Muscle of back (tissue), 11 donors: ENCODE results near the gene AP2A1. TPM values are rescaled to one million over a fixed set of nuclear protein-coding genes. Genes with fewer than 3 reads are reported as not detected.
A peak's percentile ranks its signal among the peaks of the same experiment; 100 is the strongest.

Source experiments
- DNase-seq, 3 donors: peaks; one replicate each; pipeline versions ENCODE4 v3.0.0 to v3.0.0-alpha.2; 2013
- polyA plus RNA-seq, 10 donors: library from polyadenylated mRNA; unstranded; fragments of 120-200 nt; gene quantifications; one replicate each; pipeline ENCODE4 v1.2.1, GENCODE V29; 2013; ENCODE audit not compliant: insufficient read length in 10 of 10

The AP2A1 gene
- polyA plus RNA-seq, 10 donors, result 47.9 to 61.1 (median 54.5) TPM

DNA sequence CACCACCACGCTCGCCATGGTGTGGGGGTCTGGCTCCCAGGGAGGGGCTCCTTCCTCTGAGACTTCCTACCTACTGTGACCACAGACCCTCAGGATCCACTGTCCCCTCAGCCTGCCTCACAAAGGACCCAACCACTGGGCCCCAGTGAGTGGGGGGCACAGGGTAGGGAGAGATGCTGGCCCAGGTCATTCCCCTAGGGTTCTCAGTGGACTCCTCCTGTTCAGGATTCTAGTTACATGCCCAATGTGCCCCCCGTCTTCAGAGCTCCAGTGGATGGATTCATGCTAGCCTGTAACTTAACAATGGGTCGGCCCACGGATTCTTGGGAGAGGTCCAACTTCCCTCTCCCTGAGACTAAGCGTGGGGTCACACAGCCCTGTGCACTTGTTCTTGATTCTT is 3.6 kb upstream of the AP2A1 start, which contains the start of gene TSKS:
Gene TSKS, minus strand, starts transcription at position 77 of the 400 bp plus-strand sequence. Its CDS starts 59 bp downstream, at position 18.
- DNase-seq, result no peak

DNA sequence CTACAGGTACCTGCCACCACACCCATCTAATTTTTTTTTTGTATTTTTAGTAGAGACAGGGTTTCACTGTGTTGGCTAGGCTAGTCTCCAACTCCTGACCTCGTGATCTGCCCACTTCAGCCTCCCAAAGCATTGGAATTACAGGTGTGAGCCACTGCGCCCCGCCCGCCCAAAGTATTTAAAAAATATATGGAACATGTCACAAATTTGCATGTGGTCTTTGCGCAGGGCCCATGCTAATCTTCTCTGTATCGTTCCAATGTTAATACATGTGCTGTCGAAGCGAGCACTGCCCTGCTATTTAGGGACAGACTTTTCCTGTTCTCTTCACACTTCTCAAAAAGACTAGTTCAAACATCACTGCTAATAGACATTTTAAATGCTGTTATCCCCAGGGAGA is 2.5 kb upstream of the AP2A1 start:
- no peak for DNase-seq

DNA sequence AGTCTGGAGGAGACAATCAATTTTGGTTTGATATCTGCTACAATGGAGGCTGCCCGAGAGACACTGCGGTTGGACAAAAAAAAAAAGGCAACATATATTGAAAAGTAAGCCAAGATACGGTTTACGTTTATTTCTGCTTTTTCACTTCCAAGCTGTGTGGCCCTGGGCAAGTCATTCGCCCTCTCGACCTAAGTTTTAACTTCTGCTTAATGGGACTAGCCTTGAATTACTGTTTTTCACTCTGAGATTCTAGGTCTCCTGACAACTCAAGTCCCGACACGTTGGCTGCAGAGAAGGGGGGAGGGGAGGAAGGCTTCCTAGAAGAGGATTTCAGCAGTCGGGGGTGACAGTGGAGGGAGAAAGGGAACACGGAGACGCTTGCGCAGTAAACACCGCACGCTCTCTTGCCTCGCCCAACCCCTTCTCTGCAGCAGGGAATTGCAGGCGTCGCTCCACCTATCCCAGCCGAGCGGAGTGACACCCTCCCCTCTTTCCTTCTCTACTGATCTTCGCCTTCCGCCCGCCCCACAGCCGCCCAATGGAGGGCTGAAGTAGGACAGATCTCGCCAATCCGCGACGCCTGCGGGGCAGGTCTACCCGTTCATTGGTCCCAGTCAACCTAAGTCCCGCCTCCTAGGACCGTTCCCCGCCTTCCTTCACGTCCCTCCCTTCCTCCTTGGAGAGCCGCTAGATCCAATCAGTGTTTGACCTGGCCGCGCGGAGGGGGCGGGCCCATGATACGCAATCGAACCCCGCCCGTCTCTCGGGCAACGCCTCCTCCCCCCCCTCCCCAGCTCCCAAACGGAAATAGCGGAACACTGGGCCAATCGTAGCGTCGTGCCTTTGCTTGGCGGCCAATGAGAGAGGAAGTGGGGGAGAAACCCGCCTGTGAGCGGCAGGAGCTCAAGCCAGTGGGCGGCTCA is 533 bp upstream of the AP2A1 start:
- peak; percentile 100 for DNase-seq

DNA sequence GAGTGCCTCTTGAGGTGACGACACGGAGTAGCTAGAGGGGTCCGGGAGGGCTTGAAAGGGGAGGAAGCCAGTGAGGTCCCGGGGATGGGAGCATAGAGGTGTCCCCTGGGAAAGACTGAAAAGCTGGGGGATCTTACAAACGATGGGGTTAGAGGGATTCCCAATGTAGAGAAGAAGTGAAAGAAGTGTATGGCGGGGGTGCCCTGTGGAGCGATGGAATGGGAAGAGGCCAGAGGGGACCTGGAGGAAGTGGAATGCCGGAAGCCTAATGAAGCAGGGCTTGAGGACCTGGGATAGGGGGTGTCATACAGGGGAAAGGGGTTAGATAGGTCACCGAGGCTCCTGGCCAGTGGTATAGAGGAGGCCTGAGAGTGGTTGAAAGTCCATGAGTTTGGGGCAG is 580 bp downstream of the AP2A1 start:
- DNase-seq, result no peak

DNA sequence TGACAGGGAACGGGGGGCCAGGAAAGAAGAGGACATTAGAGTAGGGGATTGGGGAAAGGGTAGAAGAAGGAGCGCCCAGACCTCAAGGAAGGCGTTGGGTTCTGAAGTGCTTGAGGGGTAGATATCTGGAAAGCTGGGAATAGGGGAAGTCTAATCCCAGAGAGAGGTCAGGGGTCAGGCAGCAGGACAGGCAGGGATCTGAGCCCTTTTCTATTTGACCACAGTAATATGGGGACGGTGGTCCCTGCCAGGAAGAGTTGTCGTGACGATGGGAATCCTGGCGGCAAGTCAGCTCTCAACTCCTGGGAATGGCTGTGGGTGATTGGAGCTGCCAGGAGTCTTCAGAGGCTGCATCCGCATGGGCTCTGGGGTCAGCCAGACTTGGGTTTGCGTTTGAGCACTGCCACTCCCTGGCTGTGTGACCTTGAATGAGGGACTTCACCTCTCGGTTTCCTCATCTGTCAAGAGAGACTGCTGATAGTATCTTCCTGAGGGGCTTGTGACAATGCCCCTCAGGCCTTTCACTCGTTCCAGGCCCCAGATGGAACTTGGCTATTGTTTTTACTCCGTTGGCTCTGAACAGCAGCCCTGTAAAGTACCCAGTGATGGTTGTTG is 1.3 kb downstream of the AP2A1 start:
- no peak for DNase-seq

DNA sequence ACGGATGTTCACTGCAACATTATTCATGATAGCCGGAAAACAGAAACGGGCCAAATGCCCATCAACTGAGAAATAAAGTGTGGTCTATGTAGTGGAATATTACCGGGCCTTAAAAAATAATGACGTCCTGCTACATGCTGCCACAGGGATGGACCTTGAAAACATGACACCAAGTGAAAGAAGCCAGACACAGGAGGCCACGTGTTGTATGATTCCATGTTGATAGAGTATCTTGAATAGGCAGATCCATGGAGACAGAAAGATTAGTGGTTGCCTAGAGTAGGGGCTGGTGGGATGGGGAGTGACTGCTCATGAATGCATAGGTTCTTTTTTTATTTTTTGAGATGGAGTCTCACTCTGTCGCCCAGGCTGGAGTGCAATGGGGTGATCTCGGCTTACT is 3.7 kb downstream of the AP2A1 start:
- no peak for DNase-seq

DNA sequence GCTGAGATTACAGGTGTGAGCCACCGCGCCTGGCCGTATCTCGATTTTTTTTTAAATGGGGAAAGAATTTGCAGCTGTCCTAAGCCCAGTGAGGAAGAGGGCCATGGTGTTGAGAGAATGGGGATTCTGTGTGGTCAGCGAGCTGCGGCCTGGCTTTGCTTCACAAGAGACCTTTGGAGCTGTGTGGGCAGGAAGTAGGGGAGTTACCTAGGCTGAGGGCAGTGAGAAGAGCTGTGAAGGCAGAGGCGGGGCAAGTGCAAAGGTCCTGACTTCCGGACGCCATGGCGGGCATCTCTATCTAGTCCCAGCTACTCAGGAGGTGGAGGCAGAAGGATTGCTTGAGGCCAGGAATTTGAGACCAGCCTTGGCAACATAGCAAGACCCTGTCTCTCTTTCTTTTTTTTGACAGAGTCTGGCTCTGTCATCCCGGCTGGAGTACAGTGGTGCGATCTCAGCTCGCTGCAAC is 4.9 kb downstream of the AP2A1 start:
- DNase-seq, result no peak

DNA sequence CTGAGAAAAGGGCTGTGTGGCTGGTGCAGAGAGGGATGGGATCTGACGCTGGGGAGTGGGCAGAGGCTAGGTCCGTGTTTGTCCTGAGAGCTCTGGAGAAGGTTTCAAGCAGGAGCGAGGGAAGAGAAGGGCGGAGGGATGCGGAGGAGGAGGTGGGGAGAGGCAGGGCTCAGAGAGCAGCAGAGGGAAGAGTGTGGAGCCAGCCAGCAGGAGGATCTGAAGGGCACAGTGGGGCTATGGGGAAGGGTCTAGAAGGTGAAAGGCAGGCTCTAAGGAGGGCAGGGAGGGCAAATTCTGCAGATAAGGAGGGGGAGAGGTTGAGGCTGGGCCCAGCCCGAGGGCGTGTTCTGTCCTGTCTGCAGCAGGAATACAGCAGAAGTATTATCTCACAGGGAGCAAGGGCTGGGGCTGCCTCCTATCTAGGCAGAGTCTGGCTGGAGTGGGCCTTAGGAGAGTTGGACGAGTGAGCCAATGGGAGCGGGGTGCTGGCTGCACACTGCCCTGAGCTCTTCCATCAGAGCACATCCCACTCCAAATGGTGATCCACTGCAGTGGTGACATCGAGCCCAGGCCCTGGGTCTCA is 6.1 kb downstream of the AP2A1 start:
- no peak for DNase-seq

DNA sequence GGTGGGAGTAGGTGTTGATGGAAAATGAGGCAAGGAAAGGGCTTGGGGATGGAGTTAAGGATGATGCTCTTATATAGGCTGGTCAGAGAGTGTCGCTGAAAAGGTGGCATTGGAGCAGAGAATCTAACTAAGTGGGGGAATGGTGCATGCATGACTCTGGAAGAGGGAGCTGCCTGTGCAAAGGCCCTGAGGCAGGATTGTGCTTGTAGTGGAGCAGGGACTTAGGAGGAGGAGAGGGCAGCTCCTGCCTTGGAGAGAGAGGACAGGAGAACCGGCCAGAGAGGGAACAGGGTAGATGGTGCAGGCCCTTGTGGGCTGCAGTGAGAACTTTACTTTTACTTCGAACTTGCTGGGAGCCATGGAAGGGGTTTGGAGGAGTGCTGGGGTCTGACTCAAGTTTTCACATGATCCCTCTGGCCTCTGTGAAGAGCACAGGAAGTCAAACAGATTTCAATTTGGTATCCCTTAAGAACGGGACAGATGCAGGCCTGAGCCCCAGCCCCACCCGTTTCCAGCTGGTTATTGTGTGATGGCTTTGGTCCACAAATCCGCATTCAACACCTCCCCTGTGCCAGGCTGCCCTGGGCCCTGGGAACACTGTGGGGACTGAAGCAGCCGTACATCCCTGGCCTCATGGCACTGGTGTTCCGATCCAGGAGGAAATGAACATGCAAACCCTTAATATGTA is 7.0 kb downstream of the AP2A1 start:
- no peak for DNase-seq

DNA sequence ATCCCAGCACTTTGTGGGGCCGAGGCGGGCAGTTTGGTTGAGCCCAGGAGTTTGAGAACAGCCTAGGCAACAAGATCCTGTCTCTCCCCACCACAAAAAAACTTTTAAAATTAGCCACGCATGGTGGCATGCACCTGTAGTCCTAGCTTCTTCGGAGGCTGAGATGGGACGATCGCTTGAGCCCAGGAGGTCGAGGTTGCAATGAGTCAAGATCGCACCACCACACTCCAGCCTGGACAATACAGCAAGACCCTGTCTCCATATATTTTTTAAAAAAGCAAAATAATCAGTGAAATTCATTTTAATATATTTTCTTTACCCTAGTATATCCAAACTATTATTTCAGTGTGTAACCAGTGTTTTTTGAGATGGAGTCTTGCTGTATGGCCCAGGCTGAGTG is 8.2 kb downstream of the AP2A1 start:
- DNase-seq, result no peak

DNA sequence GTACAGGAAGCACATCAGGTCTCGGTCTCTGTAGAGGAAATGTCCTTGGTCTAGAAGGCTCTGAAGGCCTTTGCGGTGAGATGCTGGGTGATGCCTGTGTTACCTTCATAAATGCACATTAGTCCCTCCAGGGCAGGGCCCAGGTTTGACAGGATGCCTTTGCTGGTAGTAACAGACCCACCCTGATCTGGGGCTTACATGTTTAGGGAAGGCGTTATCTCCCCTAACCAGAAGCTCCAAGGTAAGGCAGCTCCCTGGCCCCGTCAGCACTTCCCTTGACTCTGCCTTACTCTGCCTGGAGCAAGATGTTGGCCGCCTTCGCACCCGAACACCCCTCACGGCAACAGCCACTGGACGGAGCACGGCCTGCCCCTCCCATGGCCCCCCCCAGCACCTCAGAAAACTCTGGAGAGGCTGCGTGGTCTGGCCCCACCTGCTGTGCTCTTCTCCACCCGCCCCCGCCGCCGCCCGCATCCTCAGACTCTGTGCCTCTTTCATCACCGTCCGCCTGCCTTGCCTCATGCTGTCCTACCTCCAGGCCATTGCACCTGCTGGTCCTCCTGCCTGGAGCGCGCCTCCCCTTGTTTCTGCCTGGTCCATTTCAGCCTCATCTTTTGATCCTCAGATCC is 9.1 kb downstream of the AP2A1 start:
- no peak for DNase-seq

DNA sequence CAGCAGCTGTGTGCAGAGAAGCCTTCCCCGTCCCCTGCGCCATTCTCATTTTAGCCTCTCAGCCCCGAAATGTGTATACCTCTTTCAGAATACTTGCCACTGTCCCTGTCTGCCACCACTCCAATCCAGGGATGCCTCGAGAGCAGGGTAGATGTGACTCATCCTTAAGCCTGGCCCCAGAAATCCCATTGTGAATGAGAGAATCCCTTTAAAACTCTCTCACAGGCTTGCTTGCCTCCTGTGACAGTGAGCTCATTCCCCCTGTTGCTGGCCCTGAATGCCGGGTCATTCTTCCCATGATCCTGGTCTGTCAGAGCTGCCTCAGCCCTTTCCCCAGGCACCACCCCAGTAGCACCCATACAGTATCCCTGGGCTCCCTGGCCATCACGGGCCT is 9.6 kb downstream of the AP2A1 start:
- no peak for DNase-seq

DNA sequence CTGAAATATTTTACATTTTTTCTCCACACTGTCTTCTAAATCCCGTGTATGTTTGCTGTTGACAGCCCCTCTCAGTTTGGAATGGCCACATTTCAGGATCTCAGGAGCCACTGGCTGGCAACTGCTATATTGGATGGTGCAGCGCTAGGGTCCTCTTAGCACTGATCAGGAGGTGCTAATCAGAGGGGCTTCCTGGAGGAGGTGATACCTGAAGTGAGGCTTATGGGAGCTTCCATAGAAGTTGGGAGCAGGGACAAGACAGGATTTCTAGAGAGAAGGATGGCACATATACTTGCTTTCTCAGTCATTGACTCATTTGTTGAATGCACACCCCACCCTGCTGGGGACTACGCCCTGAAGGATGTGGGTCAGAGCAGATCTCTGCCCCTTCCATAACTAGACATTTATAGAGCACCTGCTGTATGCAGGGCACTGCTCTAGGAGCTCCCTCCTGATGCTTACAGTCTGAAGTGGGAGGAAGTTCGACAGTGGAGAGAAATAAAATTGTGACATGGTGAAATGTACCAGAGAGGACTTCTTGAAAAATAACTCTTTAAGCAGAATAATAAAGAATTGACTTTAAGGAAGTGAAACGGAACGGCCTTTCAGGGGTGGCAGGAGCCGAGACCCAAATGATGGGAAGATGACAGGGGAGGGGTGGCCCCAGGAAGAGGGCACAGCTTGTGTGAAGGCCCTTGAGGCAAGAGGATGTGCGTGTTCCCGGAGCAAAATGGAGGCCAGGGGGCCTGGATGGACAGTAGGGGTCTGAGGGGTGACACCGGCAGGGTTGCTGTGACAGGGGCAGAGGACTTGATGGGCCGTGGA is 13.1 kb downstream of the AP2A1 start:
- no peak for DNase-seq

DNA sequence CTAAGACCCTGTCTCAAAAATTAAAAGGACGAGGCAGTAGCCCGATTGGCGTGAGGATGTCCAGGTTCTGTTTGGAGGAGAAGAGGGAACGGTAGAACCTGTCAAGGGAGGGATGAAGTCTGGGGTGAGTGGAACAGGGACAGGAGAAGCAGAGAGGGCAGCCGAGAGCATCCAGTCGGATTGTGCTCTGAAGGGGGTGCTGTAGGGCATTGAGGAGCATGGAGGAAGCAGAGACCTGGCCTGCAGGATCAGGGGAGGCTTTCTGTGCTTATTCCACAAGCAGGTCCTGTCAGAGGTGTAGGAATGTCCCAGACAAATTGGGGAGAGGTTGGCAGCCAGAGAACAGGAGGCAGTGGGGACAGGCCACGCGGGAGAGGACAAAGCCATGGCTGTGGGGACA is 14.1 kb downstream of the AP2A1 start:
- DNase-seq, result no peak

DNA sequence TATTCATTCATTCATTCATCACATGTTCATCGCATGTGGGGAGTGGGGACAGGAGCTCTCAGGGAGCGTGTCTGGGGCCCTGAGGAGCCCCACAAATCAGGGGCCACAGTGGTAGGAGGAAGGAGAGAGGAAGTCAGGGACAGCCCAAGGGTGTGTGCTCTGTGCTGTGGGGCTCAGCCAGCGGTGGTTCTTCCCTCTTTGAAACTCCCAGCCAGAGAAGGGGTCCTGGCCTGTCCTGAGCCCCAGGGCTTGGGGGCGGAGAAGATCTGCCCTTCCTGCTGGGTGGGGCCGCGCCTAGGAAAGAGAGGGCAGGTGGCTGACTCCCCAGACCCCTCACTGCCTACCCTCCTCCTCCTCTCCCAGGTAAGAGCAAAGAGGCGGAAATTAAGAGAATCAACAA is 14.6 kb downstream of the AP2A1 start:
- no peak for DNase-seq

DNA sequence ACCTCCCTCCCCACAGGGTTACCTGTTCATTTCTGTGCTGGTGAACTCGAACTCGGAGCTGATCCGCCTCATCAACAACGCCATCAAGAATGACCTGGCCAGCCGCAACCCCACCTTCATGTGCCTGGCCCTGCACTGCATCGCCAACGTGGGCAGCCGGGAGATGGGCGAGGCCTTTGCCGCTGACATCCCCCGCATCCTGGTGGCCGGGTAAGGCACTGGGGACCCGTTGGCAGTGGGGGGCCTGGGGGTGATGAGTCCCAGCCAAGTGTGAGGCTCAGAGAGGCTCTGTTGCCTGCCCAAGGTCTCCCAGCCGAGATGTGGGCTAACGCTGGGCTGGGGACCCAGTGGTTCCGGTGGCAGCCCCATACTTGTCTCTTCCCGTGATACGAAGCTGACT is 15.7 kb downstream of the AP2A1 start:
- no peak for DNase-seq

DNA sequence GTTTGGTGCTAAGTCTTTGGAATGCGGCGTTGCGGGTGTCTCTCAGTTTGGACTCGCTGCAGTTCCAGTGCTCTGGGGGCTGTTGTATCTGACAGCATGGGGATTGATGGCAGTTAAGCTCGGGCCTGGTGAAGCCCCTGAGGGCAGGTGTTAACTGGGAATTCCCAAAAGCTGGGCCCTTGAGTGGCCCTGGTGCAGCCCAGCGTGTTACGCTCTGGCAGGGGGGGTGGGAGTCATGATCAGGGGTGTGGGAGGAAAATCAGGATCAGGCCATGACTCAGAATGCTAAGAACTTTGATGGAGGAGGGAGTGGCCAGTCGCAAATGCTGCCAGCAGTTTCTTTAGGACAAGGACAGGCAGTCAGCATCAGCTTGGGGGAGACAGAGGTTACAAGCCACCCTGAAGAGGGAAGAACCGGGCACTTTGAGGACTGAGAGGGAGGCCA is 19.6 kb downstream of the AP2A1 start:
- no peak for DNase-seq

DNA sequence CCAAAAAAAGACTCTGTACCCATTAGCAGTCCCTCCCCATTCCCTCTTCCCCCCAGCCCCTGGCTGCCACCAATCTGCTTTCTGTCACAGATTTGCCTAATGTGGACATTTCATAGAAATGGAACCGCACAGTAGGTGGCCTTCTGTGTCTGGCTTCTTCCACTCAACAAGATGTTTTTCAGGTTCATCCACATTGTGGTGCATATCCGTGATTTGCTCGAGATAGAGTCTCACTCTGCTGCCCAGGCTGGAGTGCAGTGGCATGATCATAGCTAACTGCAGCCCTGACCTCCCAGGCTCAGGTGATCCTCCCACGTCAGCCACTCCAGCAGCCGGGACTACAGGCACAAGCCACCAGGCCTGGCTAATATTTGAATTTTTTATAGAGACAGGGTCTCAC is 20.9 kb downstream of the AP2A1 start:
- DNase-seq, result no peak

DNA sequence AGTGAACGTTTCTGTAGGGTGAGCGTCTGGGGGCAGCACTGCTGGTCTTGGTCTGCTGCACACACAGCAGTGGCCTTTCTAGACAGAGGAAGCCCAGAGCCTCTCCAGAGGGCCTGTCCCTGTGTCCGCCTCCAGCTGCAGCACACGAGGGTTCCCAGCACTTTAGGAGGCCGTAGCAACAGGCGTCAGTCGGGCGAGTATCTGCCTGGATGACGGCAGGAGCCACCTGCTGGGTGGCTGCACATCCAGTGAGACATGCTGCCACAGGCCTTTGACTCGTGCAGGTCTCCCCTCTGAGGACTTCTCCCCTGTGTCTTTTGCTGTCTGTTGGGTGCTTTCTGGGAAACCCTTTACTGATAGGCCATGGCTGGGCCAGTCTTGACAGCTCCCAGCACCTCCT is 22.1 kb downstream of the AP2A1 start:
- no peak for DNase-seq

DNA sequence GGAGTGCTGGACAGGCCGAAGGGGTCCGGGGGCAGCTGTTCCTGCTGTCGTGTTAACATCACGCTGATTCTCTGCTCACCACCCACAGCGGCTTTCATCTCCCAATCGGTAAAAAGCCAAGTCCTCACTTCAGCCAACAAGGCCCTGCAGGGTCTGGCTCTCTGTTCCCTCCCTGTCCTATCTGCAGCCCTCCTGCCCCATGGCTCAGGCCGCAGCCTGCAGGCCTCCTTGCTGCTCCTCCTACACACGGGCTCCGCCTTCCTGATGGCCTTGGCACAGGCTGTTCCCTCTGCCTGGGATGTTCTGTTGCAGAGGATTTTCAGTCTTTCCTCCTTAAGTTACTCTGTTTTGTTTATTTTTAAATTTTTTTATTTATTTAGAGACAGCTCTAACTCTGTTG is 24.1 kb downstream of the AP2A1 start:
- no peak for DNase-seq
